MV-4-11 (cell line): Measurements from ENCODE around the gene ADH6.
"Not testable (repeated sequence)": the region's sequence is repeated elsewhere in the genome, so short reads cannot be mapped to it uniquely, and the experiment has no call there.

ENCODE experiments used
- DNase-seq: peaks from one replicate; lab custom pipeline; 2025; lab: John Stamatoyannopoulos, UW

Gene ADH6

GRCh38 chr4:99190336-99190735 lies 28.7 kb downstream of the ADH6 start:
- no peak for DNase-seq

- not testable (repeated sequence) for DNase-seq
Measured at GRCh38 chr4:99189900-99190299, 29.1 kb downstream of the ADH6 start.

- DNase-seq = no peak
Measured at GRCh38 chr4:99186029-99186428, 33.0 kb downstream of the ADH6 start.

- DNase-seq = no peak
Measured at GRCh38 chr4:99185581-99185980, 33.5 kb downstream of the ADH6 start.

- no peak for DNase-seq
Measured at GRCh38 chr4:99180382-99181070, 38.5 kb downstream of the ADH6 start.

GRCh38 chr4:99179626-99180025 lies 39.4 kb downstream of the ADH6 start:
- no peak for DNase-seq

GRCh38 chr4:99179178-99179577 lies 39.9 kb downstream of the ADH6 start:
- DNase-seq = no peak

- DNase-seq = no peak
Measured at GRCh38 chr4:99166544-99166943, 52.5 kb downstream of the ADH6 start.

GRCh38 chr4:99165978-99166377 lies 53.1 kb downstream of the ADH6 start:
- DNase-seq = no peak

GRCh38 chr4:99161373-99162099 lies 57.5 kb downstream of the ADH6 start:
- DNase-seq = no peak

- DNase-seq = no peak
Measured at GRCh38 chr4:99159699-99160098, 59.3 kb downstream of the ADH6 start.

- no peak for DNase-seq
Measured at GRCh38 chr4:99157478-99157935, 61.5 kb downstream of the ADH6 start.

- DNase-seq = no peak
Measured at GRCh38 chr4:99156992-99157391, 62.1 kb downstream of the ADH6 start.

GRCh38 chr4:99154658-99155342 lies 64.2 kb downstream of the ADH6 start:
- no peak for DNase-seq
